Endodermal cell (in vitro differentiated cells): Measurements from ENCODE around the gene COX11. TPM values are rescaled to one million over a fixed set of nuclear protein-coding genes. Genes with fewer than 3 reads are reported as not detected.

Experiments used
- DNase-seq: peaks from one replicate; pipeline ENCODE4 v3.0.0-alpha.2; 2017
- H3K27ac ChIP-seq: 2 replicates; pipeline ENCODE4 v1.5.1; 2013; ENCODE audit warnings: mild to moderate bottlenecking, low read depth, low read length, moderate library complexity
- H3K27me3 ChIP-seq: 2 replicates; pipeline ENCODE4 v1.6.1; 2013; ENCODE audit warnings: mild to moderate bottlenecking, low read length, moderate library complexity; ENCODE audit not compliant: insufficient read depth, control insufficient read depth, poor library complexity, severe bottlenecking
- H3K36me3 ChIP-seq: 2 replicates; pipeline ENCODE4 v1.7.0; 2013; ENCODE audit warnings: mild to moderate bottlenecking, low read length, moderate library complexity; ENCODE audit not compliant: control insufficient read depth, insufficient read depth
- H3K4me1 ChIP-seq: one replicate; pipeline ENCODE4 v1.7.0; 2013; ENCODE audit warnings: low read length; ENCODE audit not compliant: control insufficient read depth, insufficient read depth
- H3K4me3 ChIP-seq: 2 replicates; pipeline ENCODE4 v1.5.1; 2013; ENCODE audit warnings: mild to moderate bottlenecking, low read length, moderate library complexity
- H3K9ac ChIP-seq: 2 replicates; pipeline ENCODE4 v1.6.1; 2013; ENCODE audit warnings: mild to moderate bottlenecking, low read length, moderate library complexity; ENCODE audit not compliant: poor library complexity, severe bottlenecking; ENCODE audit errors: extremely low read depth
- H3K9me3 ChIP-seq: 2 replicates; pipeline ENCODE4 v1.6.1; 2013; ENCODE audit warnings: mild to moderate bottlenecking, low read length, moderate library complexity; ENCODE audit not compliant: control insufficient read depth
- H3K27ac Mint-ChIP-seq: 2 replicates; pipeline ENCODE4 v1.8.0; 2020; ENCODE audit warnings: mixed read lengths
- H3K27me3 Mint-ChIP-seq: 2 replicates; pipeline ENCODE4 v1.8.0; 2021; ENCODE audit warnings: mild to moderate bottlenecking, mixed read lengths; ENCODE audit not compliant: insufficient read depth
- H3K36me3 Mint-ChIP-seq: 2 replicates; pipeline ENCODE4 v1.8.0; 2020; ENCODE audit warnings: low read depth, mixed read lengths
- H3K4me1 Mint-ChIP-seq: 2 replicates; pipeline ENCODE4 v1.8.0; 2020; ENCODE audit warnings: mixed read lengths
- H3K4me3 Mint-ChIP-seq: 2 replicates; pipeline ENCODE4 v1.8.0; 2020; ENCODE audit warnings: mild to moderate bottlenecking, moderate library complexity, mixed read lengths
- H3K9me3 Mint-ChIP-seq: 2 replicates; pipeline ENCODE4 v1.8.0; 2020; ENCODE audit warnings: mild to moderate bottlenecking, mixed read lengths
- CTCF ChIP-seq: fragments of 200-600 bp; sonication (generic); conservative IDR thresholded peaks from 2 replicates; pipeline ENCODE4 v1.5.0; 2021; ENCODE audit warnings: antibody characterized with exemption, mild to moderate bottlenecking
- WGBS, 2 experiments: methylation state at CpG; one replicate each; pipeline versions ENCODE4 v1.1.5 to v1.1.7; 2013; ENCODE audit warnings: missing lambda C conversion rate in 2 of 2, mixed read lengths in 1 of 2; ENCODE audit not compliant: insufficient coverage in 1 of 2, insufficient read length in 1 of 2; 5-methylcytosine and 5-hydroxymethylcytosine counted together
- total RNA-seq, 2 donors: library from RNA; stranded (reverse); fragmentation: NEBNext Ultra II Directional in 1 of 2; extraction: Animal tissue kit (Norgen Biotek cat#: 25700) in 1 of 2; gene quantifications; 2 replicates in 1 of 2; 3 replicates in 1 of 2; pipeline ENCODE4 v1.2.1, GENCODE V29; 2021

Gene COX11
- total RNA-seq, 2 donors from 2014 or later, result 85.3 to 86.2 TPM

GRCh38 chr17:55004484-55004883, 36.0 kb upstream of the COX11 start:
- Mint-ChIP-seq H3K9me3 (no peaks in the 10 kb centered on the region), H3K27ac (no peak overlapping the region), H3K36me3 (peaks cover 15% of the 10 kb centered on the region), H3K4me3 (no peak overlapping the region), H3K27me3 (no peaks in the 10 kb centered on the region), H3K4me1 (no peaks in the 10 kb centered on the region)
- H3K4me1 ChIP-seq, result no peaks in the 10 kb centered on the region
- TF ChIP-seq CTCF, result no peak
- no peak overlapping the region for H3K9ac ChIP-seq
- no peaks in the 10 kb centered on the region for H3K27me3 ChIP-seq
- H3K36me3 ChIP-seq, result peaks cover 15% of the 10 kb centered on the region
- no peak overlapping the region for H3K4me3 ChIP-seq
- DNase-seq, result peak; percentile 60
- no peak overlapping the region for H3K27ac ChIP-seq
- no peaks in the 10 kb centered on the region for H3K9me3 ChIP-seq
- WGBS, 2 experiments, result 77% methylated on average over 4 of the region's 5 CpGs; no CpG with 5 or more reads in 1 of the 2 experiments

GRCh38 chr17:55002458-55002857, 34.0 kb upstream of the COX11 start:
- Histone ChIP-seq H3K27me3 (no peaks in the 10 kb centered on the region), H3K36me3 (peaks cover 11% of the 10 kb centered on the region), H3K9ac (no peak overlapping the region), H3K4me3 (no peak overlapping the region), H3K27ac (no peak overlapping the region), H3K4me1 (no peaks in the 10 kb centered on the region), H3K9me3 (no peaks in the 10 kb centered on the region)
- H3K9me3 Mint-ChIP-seq, result no peaks in the 10 kb centered on the region
- no peak for DNase-seq
- no peak overlapping the region for H3K27ac Mint-ChIP-seq
- peaks cover 10% of the 10 kb centered on the region for H3K36me3 Mint-ChIP-seq
- H3K4me1 Mint-ChIP-seq, result no peaks in the 10 kb centered on the region
- no peaks in the 10 kb centered on the region for H3K27me3 Mint-ChIP-seq
- no peak overlapping the region for H3K4me3 Mint-ChIP-seq
- TF ChIP-seq CTCF, result no peak

GRCh38 chr17:54996441-54996840, 28.0 kb upstream of the COX11 start:
- Mint-ChIP-seq H3K4me1 (no peaks in the 10 kb centered on the region), H3K9me3 (no peaks in the 10 kb centered on the region), H3K27ac (no peak overlapping the region), H3K36me3 (peaks cover 8% of the 10 kb centered on the region), H3K4me3 (no peak overlapping the region), H3K27me3 (no peaks in the 10 kb centered on the region)
- Histone ChIP-seq H3K9ac (no peak overlapping the region), H3K9me3 (no peaks in the 10 kb centered on the region), H3K4me1 (no peaks in the 10 kb centered on the region), H3K36me3 (peaks cover 11% of the 10 kb centered on the region), H3K27me3 (no peaks in the 10 kb centered on the region), H3K27ac (no peak overlapping the region), H3K4me3 (no peak overlapping the region)
- TF ChIP-seq CTCF, result no peak
- no CpG with 5 or more reads among the region's 1 CpG for WGBS, 2 experiments
- no peak for DNase-seq
